ENCODE data around the gene TXNL1. TPM values are rescaled to one million over a fixed set of nuclear protein-coding genes. Genes with fewer than 3 reads are reported as not detected.

The TXNL1 gene
- total and polyA plus RNA-seq, 4 donors, result 49.8 to 76.7 (median 56.0) TPM

GRCh38 chr18:56662502-56662901 lies 24.1 kb upstream of the TXNL1 start:
- no peak overlapping the region for H3K9ac ChIP-seq (ENCODE audit: insufficient read depth in 1 of 2, low read length in 2 of 2)
- no peak for ATAC-seq (ENCODE audit: insufficient read depth, low FRiP score)
- H3K4me1 ChIP-seq (ENCODE audit: control insufficient read depth in 5 of 5, insufficient read depth in 5 of 5, low read length in 5 of 5), result peaks cover 0 to 7% (median 0%) of the 10 kb centered on the region in 5 donors
- H3K27me3 ChIP-seq (ENCODE audit: control insufficient read depth in 3 of 3, insufficient read depth in 3 of 3, low read length in 2 of 3), result no peaks in the 10 kb centered on the region
- TF ChIP-seq, protein P1, sequence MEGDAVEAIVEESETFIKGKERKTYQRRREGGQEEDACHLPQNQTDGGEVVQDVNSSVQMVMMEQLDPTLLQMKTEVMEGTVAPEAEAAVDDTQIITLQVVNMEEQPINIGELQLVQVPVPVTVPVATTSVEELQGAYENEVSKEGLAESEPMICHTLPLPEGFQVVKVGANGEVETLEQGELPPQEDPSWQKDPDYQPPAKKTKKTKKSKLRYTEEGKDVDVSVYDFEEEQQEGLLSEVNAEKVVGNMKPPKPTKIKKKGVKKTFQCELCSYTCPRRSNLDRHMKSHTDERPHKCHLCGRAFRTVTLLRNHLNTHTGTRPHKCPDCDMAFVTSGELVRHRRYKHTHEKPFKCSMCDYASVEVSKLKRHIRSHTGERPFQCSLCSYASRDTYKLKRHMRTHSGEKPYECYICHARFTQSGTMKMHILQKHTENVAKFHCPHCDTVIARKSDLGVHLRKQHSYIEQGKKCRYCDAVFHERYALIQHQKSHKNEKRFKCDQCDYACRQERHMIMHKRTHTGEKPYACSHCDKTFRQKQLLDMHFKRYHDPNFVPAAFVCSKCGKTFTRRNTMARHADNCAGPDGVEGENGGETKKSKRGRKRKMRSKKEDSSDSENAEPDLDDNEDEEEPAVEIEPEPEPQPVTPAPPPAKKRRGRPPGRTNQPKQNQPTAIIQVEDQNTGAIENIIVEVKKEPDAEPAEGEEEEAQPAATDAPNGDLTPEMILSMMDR (IDR thresholded peaks at IDR 0.05; ENCODE audit: control extremely low read depth, extremely low read depth), result no peak
- H3K27ac ChIP-seq (ENCODE audit: low read depth in 1 of 2, low read length in 1 of 2), result no peak overlapping the region
- WGBS, 2 donors, result 86 to 91% methylated on average over 5 of the region's 5 CpGs
- H3K4me3 ChIP-seq, result no peak overlapping the region
- no peak for DNase-seq
- H3K9me3 ChIP-seq (ENCODE audit: control insufficient read depth in 4 of 4, insufficient read depth in 3 of 4, low read length in 3 of 4), result no peaks in the 10 kb centered on the region
- H3K36me3 ChIP-seq (ENCODE audit: control insufficient read depth in 4 of 4, insufficient read depth in 4 of 4, low read length in 4 of 4), result no peaks in the 10 kb centered on the region

GRCh38 chr18:56662063-56662408 lies 23.6 kb upstream of the TXNL1 start:
- Histone ChIP-seq H3K27me3 (ENCODE audit: control insufficient read depth in 3 of 3, insufficient read depth in 3 of 3, low read length in 2 of 3) (no peaks in the 10 kb centered on the region), H3K4me1 (ENCODE audit: control insufficient read depth in 5 of 5, insufficient read depth in 5 of 5, low read length in 5 of 5) (peaks cover 0 to 7% (median 0%) of the 10 kb centered on the region in 5 donors), H3K27ac (ENCODE audit: low read depth in 1 of 2, low read length in 1 of 2) (no peak overlapping the region), H3K9me3 (ENCODE audit: control insufficient read depth in 4 of 4, insufficient read depth in 3 of 4, low read length in 3 of 4) (no peaks in the 10 kb centered on the region), H3K36me3 (ENCODE audit: control insufficient read depth in 4 of 4, insufficient read depth in 4 of 4, low read length in 4 of 4) (no peaks in the 10 kb centered on the region), H3K9ac (ENCODE audit: insufficient read depth in 1 of 2, low read length in 2 of 2) (no peak overlapping the region), H3K4me3 (no peak overlapping the region)
- ATAC-seq (ENCODE audit: insufficient read depth, low FRiP score) (no peak), DNase-seq (no peak)
- WGBS, 2 donors, result 46 to 47% methylated on average over 4 of the region's 4 CpGs
- TF ChIP-seq, protein P1 (IDR thresholded peaks at IDR 0.05; ENCODE audit: control extremely low read depth, extremely low read depth), result no peak

DNA sequence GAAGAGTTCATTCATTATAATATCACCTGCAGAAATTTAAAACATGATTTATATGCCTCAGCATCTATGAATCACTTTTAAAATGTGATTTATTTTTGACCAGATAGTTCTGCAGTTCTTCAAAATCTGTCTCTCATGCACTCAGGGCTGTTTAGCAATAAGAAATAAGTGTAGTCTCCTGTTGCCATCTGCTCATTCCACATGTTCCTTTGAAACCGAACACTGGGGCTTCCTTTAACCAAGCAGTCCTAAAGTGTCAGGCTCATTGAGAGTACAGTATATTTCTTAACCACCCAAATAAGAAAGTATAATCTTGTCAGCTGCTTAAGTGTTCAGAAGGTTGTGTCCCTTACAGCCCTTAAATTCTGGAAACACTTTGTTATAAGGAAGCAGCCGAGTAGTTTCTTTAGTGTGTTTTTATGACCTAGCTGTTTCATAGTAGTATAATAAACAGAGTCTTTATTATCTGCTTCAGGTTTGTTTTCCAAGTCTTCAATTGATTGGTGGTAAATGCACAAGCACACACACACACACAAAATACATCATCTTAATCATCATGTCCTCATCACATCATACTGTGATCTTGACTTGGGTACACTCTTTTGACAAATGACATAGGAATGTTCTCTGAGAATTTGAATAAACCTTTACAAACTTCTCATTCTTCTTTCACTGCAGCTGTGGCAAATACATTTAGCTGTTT lies 23.1 kb upstream of the TXNL1 start:
- H3K9ac ChIP-seq (ENCODE audit: insufficient read depth in 1 of 2, low read length in 2 of 2), result no peak overlapping the region
- H3K4me3 ChIP-seq, result no peak overlapping the region
- H3K9me3 ChIP-seq (ENCODE audit: control insufficient read depth in 4 of 4, insufficient read depth in 3 of 4, low read length in 3 of 4), result no peaks in the 10 kb centered on the region
- no peak for DNase-seq
- ATAC-seq (ENCODE audit: insufficient read depth, low FRiP score), result no peak
- H3K27me3 ChIP-seq (ENCODE audit: control insufficient read depth in 3 of 3, insufficient read depth in 3 of 3, low read length in 2 of 3), result no peaks in the 10 kb centered on the region
- no peaks in the 10 kb centered on the region for H3K36me3 ChIP-seq (ENCODE audit: control insufficient read depth in 4 of 4, insufficient read depth in 4 of 4, low read length in 4 of 4)
- TF ChIP-seq, protein P1 (IDR thresholded peaks at IDR 0.05; ENCODE audit: control extremely low read depth, extremely low read depth), result no peak
- 41 to 45% methylated on average over 2 of the region's 2 CpGs for WGBS, 2 donors
- no peak overlapping the region for H3K27ac ChIP-seq (ENCODE audit: low read depth in 1 of 2, low read length in 1 of 2)
- peaks cover 0 to 7% (median 0%) of the 10 kb centered on the region in 5 donors for H3K4me1 ChIP-seq (ENCODE audit: control insufficient read depth in 5 of 5, insufficient read depth in 5 of 5, low read length in 5 of 5)

DNA sequence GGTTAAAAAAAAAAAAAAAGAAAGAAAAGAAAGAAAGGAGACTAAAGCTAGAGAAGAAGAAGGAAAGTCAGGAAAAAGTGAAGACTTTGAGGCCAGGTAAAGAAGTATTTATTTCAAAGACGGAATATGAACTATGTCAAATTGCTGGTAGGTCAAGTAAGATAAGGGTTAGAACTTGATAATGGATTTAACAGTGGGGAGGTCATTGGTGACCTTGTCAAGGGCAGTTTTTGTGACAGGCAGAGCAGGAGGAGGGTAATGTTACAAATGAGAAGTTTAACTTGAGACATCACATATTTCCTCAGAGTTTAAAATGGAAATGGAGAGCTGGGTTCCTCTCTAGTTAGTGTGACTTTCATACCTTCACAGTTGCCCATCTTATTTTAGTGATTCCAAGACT lies 22.3 kb upstream of the TXNL1 start:
- H3K27ac ChIP-seq (ENCODE audit: low read depth in 1 of 2, low read length in 1 of 2), result peak overlapping the region in 1 of 2 donors; percentile 9
- no peak for DNase-seq
- 95 to 99% methylated on average over 1 of the region's 1 CpG for WGBS, 2 donors
- no peak overlapping the region for H3K9ac ChIP-seq (ENCODE audit: insufficient read depth in 1 of 2, low read length in 2 of 2)
- H3K4me1 ChIP-seq (ENCODE audit: control insufficient read depth in 5 of 5, insufficient read depth in 5 of 5, low read length in 5 of 5), result peaks cover 0 to 7% (median 0%) of the 10 kb centered on the region in 5 donors
- H3K27me3 ChIP-seq (ENCODE audit: control insufficient read depth in 3 of 3, insufficient read depth in 3 of 3, low read length in 2 of 3), result no peaks in the 10 kb centered on the region
- no peak overlapping the region for H3K4me3 ChIP-seq
- no peaks in the 10 kb centered on the region for H3K9me3 ChIP-seq (ENCODE audit: control insufficient read depth in 4 of 4, insufficient read depth in 3 of 4, low read length in 3 of 4)
- H3K36me3 ChIP-seq (ENCODE audit: control insufficient read depth in 4 of 4, insufficient read depth in 4 of 4, low read length in 4 of 4), result no peaks in the 10 kb centered on the region
- TF ChIP-seq, protein P1 (IDR thresholded peaks at IDR 0.05; ENCODE audit: control extremely low read depth, extremely low read depth), result no peak
- ATAC-seq (ENCODE audit: insufficient read depth, low FRiP score), result no peak

All from lung (tissue), 12 donors.